GM12878 (cell line): ENCODE data around the gene FITM1. TPM values are rescaled to one million over a fixed set of nuclear protein-coding genes. Genes with fewer than 3 reads are reported as not detected.

ENCODE experiments used
- BACH1 ChIP-seq: fragments of 450-650 bp; IDR thresholded peaks from 2 replicates; pipeline ENCODE4 v1.6.1; 2017; ENCODE audit warnings: mild to moderate bottlenecking, borderline replicate concordance
- CEBPB ChIP-seq, 2 experiments: fragments of 150-350 bp in 1 of 2; IDR thresholded peaks; 2 replicates each; pipeline ENCODE4 v1.6.1; 2012 to 2014; ENCODE audit warnings: low read depth in 2 of 2, low read length in 2 of 2, borderline replicate concordance in 1 of 2, inconsistent platforms in 1 of 2
- CREM ChIP-seq: IDR thresholded peaks from 2 replicates; pipeline ENCODE4 v1.6.1; 2014; ENCODE audit warnings: antibody characterized with exemption, low read depth
- HDAC6 ChIP-seq: fragments of 200-600 bp; sonication (generic); IDR thresholded peaks from one replicate; pipeline ENCODE4 v1.8.0; 2017; ENCODE audit warnings: antibody characterized with exemption; ENCODE audit not compliant: unreplicated experiment
- IRF4 ChIP-seq: IDR thresholded peaks from 2 replicates; pipeline ENCODE4 v1.6.1; 2011; ENCODE audit warnings: low read depth, low read length
- MYC ChIP-seq: IDR thresholded peaks from 2 replicates; pipeline ENCODE4 v1.6.1; 2011; ENCODE audit warnings: mild to moderate bottlenecking, low read length, moderate library complexity, inconsistent platforms; ENCODE audit not compliant: insufficient read depth, insufficient replicate concordance, insufficient read length, severe bottlenecking
- PBX3 ChIP-seq: IDR thresholded peaks from 2 replicates; pipeline ENCODE4 v1.6.1; 2011; ENCODE audit warnings: mild to moderate bottlenecking, low read depth, low read length, moderate library complexity; ENCODE audit not compliant: insufficient replicate concordance
- PML ChIP-seq: IDR thresholded peaks from 2 replicates; pipeline ENCODE4 v1.6.1; 2012; ENCODE audit warnings: low read length, inconsistent platforms
- POLR2AphosphoS2 ChIP-seq: IDR thresholded peaks from 2 replicates; pipeline ENCODE4 v1.6.1; 2011; ENCODE audit warnings: low read depth, mild to moderate bottlenecking, low read length, improper control_type of control experiment, moderate library complexity
- RUNX3 ChIP-seq: IDR thresholded peaks from 2 replicates; pipeline ENCODE4 v1.6.1; 2012; ENCODE audit warnings: low read length, inconsistent platforms
- SMARCA5 ChIP-seq: fragments of 450-650 bp; IDR thresholded peaks from 2 replicates; pipeline ENCODE4 v1.6.1; 2017; ENCODE audit warnings: mild to moderate bottlenecking
- STAT1 ChIP-seq: fragments of 450-650 bp; conservative IDR thresholded peaks from 2 replicates; pipeline ENCODE4 v1.6.1; 2014; ENCODE audit warnings: antibody characterized with exemption, mild to moderate bottlenecking
- SUPT20H ChIP-seq: IDR thresholded peaks from 2 replicates; pipeline ENCODE4 v1.6.1; 2011; ENCODE audit warnings: low read depth, mild to moderate bottlenecking, low read length, moderate library complexity, borderline replicate concordance; ENCODE audit not compliant: control insufficient read depth
- TAF1 ChIP-seq: IDR thresholded peaks from 2 replicates; pipeline ENCODE4 v1.6.1; 2011; ENCODE audit warnings: mild to moderate bottlenecking, low read depth, low read length, borderline replicate concordance
- ZBTB33 ChIP-seq: fragments of 450-650 bp; IDR thresholded peaks from 2 replicates; pipeline ENCODE4 v1.6.1; 2017; ENCODE audit warnings: mild to moderate bottlenecking
- ZNF384 ChIP-seq: IDR thresholded peaks from 2 replicates; pipeline ENCODE4 v1.6.1; 2012; ENCODE audit warnings: low read depth, mild to moderate bottlenecking, low read length, improper control_type of control experiment, borderline replicate concordance
- polyA plus RNA-seq, 11 experiments: library from polyadenylated mRNA; depleted of rRNA in 4 of 11; unstranded in 6 of 11; stranded (reverse) in 5 of 11; fragments of >200 nt; fragmentation: Nextera tagmentation in 4 of 11; fragmentation: Illumina TruSeq in 1 of 11; extraction: Ambion mirVana in 4 of 11; extraction: Trizol in 1 of 11; gene quantifications; 1 replicate in 1 of 11; 2 replicates in 10 of 11; pipeline versions ENCODE4 v1.2.1 to v1.2.3, GENCODE V29; 2011 to 2016; ENCODE audit warnings: inconsistent platforms in 2 of 11, missing spikeins in 2 of 11, low read depth in 1 of 11
- total RNA-seq, 4 experiments: library from RNA; depleted of rRNA in 3 of 4; stranded (reverse); fragments of >200 nt in 3 of 4; fragmentation: Illumina TruSeq in 1 of 4; extraction: Trizol in 1 of 4; gene quantifications; 2 replicates each; pipeline versions ENCODE4 v1.2.1 to v1.2.3, GENCODE V29; 2013 to 2021
- TF ChIP-seq, protein P1 (sequence below): IDR thresholded peaks from 2 replicates; pipeline ENCODE4 v1.6.1; 2012; ENCODE audit warnings: low read depth, low read length, improper control_type of control experiment
- TF ChIP-seq, protein P2 (sequence below): fragments of 450-650 bp; IDR thresholded peaks from 2 replicates; pipeline ENCODE4 v1.6.1; 2017; ENCODE audit warnings: mild to moderate bottlenecking, moderate library complexity
- TF ChIP-seq, protein P3 (sequence below): fragments of 450-650 bp; IDR thresholded peaks from 2 replicates; pipeline ENCODE4 v1.6.1; 2016; ENCODE audit warnings: mild to moderate bottlenecking

The FITM1 gene
- total and polyA plus RNA-seq, 10 of the 15 experiments (the other 5 are each of a cell fraction or from before 2014, with no cell fraction given) = 0.11 to 1.9 (median 0.45) TPM; not detected in 2

DNA sequence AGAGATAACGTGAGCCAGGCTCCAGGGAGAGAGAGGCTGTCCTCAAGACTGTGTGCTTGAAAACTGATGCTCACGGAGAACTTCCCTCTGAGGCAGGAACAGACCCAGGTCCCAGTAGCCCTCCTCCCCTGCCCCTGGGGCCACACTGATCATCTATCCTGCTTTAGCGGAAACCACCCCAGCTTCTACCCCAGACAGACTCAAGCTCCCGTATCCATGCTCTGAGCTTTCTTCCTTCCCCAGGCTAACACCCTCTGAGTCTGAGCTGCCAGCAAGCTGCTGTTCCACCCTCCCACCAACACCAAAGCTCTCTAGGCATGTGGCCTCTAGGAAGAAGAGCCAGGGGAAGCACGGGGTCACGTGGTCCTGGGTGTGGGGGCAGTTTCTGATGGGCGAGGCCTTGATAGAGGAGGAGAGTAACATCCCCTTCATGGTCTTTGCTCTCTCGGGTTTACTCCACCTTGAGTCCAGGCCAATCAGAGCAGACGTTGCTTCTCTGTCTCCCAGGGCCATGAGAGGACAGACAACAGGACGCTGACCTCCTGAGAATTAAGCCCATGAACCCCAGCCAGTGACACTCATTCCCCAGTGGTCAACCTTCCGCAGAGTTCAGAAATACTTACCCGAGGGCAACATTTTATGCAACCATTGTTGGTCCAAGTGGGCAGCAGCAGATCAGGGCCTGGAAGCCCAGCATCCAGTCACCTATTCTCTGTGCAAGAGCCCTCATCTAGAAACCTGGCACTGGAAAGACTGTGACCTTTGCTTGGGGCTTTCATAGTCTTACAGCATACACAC lies 35.0 kb upstream of the FITM1 start (continued):
- TF ChIP-seq BACH1 (no peak), TAF1 (peak; percentile 98), HDAC6 (no peak), POLR2AphosphoS2 (peak; percentile 97), RUNX3 (peak; percentile 57; the same call in 1 of the 2 replicates), ZNF384 (no peak), MYC (peak; percentile 92), SMARCA5 (peak; percentile 17; the same call in 1 of the 2 replicates), PBX3 (peak; percentile 1), SUPT20H (no peak), PML (peak; percentile 98), CEBPB (IDR thresholded peaks at IDR 0.05; ENCODE audit: borderline replicate concordance in 1 of 2, low read depth in 2 of 2, low read length in 2 of 2) (no peak), IRF4 (peak; percentile 72; the same call in 1 of the 2 replicates), CREM (no peak), STAT1 (no peak; the same call in 1 of the 2 replicates), ZBTB33 (no peak)
- TF ChIP-seq, protein P1, sequence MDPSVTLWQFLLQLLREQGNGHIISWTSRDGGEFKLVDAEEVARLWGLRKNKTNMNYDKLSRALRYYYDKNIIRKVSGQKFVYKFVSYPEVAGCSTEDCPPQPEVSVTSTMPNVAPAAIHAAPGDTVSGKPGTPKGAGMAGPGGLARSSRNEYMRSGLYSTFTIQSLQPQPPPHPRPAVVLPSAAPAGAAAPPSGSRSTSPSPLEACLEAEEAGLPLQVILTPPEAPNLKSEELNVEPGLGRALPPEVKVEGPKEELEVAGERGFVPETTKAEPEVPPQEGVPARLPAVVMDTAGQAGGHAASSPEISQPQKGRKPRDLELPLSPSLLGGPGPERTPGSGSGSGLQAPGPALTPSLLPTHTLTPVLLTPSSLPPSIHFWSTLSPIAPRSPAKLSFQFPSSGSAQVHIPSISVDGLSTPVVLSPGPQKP = 0 out of 2 replicates have a peak, but pooled peaks have one; percentile 16
- TF ChIP-seq, protein P2, sequence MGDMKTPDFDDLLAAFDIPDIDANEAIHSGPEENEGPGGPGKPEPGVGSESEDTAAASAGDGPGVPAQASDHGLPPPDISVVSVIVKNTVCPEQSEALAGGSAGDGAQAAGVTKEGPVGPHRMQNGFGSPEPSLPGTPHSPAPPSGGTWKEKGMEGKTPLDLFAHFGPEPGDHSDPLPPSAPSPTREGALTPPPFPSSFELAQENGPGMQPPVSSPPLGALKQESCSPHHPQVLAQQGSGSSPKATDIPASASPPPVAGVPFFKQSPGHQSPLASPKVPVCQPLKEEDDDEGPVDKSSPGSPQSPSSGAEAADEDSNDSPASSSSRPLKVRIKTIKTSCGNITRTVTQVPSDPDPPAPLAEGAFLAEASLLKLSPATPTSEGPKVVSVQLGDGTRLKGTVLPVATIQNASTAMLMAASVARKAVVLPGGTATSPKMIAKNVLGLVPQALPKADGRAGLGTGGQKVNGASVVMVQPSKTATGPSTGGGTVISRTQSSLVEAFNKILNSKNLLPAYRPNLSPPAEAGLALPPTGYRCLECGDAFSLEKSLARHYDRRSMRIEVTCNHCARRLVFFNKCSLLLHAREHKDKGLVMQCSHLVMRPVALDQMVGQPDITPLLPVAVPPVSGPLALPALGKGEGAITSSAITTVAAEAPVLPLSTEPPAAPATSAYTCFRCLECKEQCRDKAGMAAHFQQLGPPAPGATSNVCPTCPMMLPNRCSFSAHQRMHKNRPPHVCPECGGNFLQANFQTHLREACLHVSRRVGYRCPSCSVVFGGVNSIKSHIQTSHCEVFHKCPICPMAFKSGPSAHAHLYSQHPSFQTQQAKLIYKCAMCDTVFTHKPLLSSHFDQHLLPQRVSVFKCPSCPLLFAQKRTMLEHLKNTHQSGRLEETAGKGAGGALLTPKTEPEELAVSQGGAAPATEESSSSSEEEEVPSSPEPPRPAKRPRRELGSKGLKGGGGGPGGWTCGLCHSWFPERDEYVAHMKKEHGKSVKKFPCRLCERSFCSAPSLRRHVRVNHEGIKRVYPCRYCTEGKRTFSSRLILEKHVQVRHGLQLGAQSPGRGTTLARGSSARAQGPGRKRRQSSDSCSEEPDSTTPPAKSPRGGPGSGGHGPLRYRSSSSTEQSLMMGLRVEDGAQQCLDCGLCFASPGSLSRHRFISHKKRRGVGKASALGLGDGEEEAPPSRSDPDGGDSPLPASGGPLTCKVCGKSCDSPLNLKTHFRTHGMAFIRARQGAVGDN = peak; percentile 92
- TF ChIP-seq, protein P3, sequence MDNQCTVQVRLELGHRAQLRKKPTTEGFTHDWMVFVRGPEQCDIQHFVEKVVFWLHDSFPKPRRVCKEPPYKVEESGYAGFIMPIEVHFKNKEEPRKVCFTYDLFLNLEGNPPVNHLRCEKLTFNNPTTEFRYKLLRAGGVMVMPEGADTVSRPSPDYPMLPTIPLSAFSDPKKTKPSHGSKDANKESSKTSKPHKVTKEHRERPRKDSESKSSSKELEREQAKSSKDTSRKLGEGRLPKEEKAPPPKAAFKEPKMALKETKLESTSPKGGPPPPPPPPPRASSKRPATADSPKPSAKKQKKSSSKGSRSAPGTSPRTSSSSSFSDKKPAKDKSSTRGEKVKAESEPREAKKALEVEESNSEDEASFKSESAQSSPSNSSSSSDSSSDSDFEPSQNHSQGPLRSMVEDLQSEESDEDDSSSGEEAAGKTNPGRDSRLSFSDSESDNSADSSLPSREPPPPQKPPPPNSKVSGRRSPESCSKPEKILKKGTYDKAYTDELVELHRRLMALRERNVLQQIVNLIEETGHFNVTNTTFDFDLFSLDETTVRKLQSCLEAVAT = peak; percentile 77
